Measurements from ENCODE around the gene NAGPA. TPM values are rescaled to one million over a fixed set of nuclear protein-coding genes. Genes with fewer than 3 reads are reported as not detected.
A peak's percentile ranks its signal among the peaks of the same experiment; 100 is the strongest.

NAGPA gene
- total and polyA plus RNA-seq, 2 of the 13 experiments (the other 11 are each of a cell fraction or from before 2014, with no cell fraction given) = 27.1 to 60.3 TPM

DNA sequence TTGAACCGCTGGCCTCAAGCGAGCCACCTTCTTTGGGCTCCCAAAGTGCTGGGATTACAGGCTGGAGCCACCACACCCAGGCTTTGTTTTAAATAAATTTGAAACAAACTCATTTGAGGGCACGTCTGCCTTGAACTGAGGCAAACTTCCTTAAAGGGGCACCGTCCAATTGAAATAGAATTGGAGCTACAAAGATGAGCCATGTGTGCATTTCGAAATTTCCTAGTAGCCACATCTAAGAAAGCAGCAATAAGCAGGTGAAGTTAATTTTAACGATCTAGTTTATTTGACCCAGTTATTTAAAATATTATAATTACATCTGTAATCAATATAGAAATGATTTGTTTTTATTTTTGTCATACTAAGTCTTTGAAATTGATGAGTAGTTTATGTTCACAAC is 32.8 kb upstream of the NAGPA start:
- no peaks in the 10 kb centered on the region for H3K79me2 ChIP-seq (ENCODE audit: insufficient read depth, low read length)

DNA sequence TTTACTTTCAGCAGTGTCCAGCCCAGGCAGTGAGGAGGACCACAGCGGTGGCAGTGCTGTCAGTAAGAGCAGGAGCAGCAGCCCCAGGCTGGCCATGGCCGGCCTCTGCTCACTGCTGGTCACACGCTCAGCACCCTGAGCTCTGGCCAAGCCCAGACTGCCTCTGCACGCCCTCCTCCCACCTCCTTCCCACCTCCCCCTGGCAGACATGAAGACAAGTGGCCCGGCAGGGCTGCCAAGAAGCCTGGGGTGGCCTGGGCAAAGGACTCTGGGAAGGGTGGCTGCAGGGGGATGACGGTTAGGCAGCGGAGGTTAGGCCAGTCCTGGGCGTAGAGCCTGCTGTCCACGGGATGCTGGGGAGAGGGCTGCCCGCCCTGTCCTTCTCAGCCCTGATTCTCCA is 32.1 kb upstream of the NAGPA start, which contains the start of gene C16orf89:
C16orf89 (minus strand) TSS at position 144 of the 400 bp plus-strand sequence; CDS start at position 96, 48 bp downstream.
- H3K79me2 ChIP-seq (ENCODE audit: insufficient read depth, low read length) = no peaks in the 10 kb centered on the region
- no peak for FAIRE-seq
- H3K4me1 ChIP-seq (ENCODE audit: insufficient read depth, low read length) = peaks cover 21% of the 10 kb centered on the region
- H3K27ac ChIP-seq (ENCODE audit: extremely low read length, insufficient read depth, low read length) = no peak within 1 kb of the TSS
- H3K9ac ChIP-seq (ENCODE audit: insufficient read depth, low read depth, low read length) = peak within 1 kb of the TSS; percentile 39
- peaks cover 0 to 21% of the 10 kb centered on the region in 2 experiments; a peak in 2 of 5 replicates for H3K27me3 ChIP-seq (ENCODE audit: control insufficient read depth in 1 of 2, insufficient read depth in 2 of 2, low read length in 2 of 2)
- no peaks in the 10 kb centered on the region for H3K36me3 ChIP-seq (replicated peaks in 1 of 2; ENCODE audit: control insufficient read depth in 1 of 2, insufficient read depth in 2 of 2, low read length in 2 of 2)
- peak; percentile 87 for ATAC-seq
- no peaks in the 10 kb centered on the region for H3K9me3 ChIP-seq (ENCODE audit: low read length)
- POLR2A ChIA-PET = interaction anchor here (0.6 to 1.1 kb wide), 2 partner anchors 14 to 32 kb away, joined by 3 to 4 read pairs; partner anchors contain the start of gene NAGPA
- H3K4me3 ChIP-seq (replicated peaks in 1 of 3; ENCODE audit: insufficient read depth in 1 of 3, low read depth in 2 of 3, low read length in 3 of 3) = peak within 1 kb of the TSS in 2 of 3 experiments; percentile 7 to 63; a peak in 2 of 6 replicates
- BruUV-seq (replicated peaks) = no TSS peak
- no peak for DNase-seq (ENCODE audit: low spot score)
- in situ Hi-C loops (cut with HindIII; ENCODE audit: extremely low pct_ligation_motif_present, low pct_unique_long_range_greater_than_20kb) = no loop called here
- H2AFZ ChIP-seq (ENCODE audit: low read length) = peak within 1 kb of the TSS; percentile 18
- WGBS (ENCODE audit: low lambda C conversion rate) = 20% methylated on average over 10 of the region's 10 CpGs
- H3K4me2 ChIP-seq (ENCODE audit: low read depth, low read length) = peak within 1 kb of the TSS; percentile 76
- CTCF ChIA-PET (ENCODE audit: low intra/inter-chr PET ratio, low total read pairs) = no interaction called here
- no peaks in the 10 kb centered on the region for H4K20me1 ChIP-seq (ENCODE audit: insufficient read depth, low read length)
- intact Hi-C loops (cut with micrococcal nuclease; ENCODE audit: unreplicated experiment) = no loop called here
- TF ChIP-seq AHR (CRISPR knock-in tag; IDR thresholded peaks at IDR 0.05) (0 out of 2 replicates have a peak, but pooled peaks have one; percentile 43), ZNF768 (CRISPR knock-in tag; IDR thresholded peaks at IDR 0.05) (peak; percentile 62; the same call in 1 of the 2 replicates), KDM2A (CRISPR knock-in tag; IDR thresholded peaks at IDR 0.05; ENCODE audit: borderline replicate concordance, low read depth) (0 out of 2 replicates have a peak, but pooled peaks have one; percentile 10), ARNTL (CRISPR knock-in tag; IDR thresholded peaks at IDR 0.05) (no peak)
- TF ChIP-seq, protein P1, sequence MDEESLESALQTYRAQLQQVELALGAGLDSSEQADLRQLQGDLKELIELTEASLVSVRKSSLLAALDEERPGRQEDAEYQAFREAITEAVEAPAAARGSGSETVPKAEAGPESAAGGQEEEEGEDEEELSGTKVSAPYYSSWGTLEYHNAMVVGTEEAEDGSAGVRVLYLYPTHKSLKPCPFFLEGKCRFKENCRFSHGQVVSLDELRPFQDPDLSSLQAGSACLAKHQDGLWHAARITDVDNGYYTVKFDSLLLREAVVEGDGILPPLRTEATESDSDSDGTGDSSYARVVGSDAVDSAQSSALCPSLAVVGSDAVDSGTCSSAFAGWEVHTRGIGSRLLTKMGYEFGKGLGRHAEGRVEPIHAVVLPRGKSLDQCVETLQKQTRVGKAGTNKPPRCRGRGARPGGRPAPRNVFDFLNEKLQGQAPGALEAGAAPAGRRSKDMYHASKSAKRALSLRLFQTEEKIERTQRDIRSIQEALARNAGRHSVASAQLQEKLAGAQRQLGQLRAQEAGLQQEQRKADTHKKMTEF (CRISPR knock-in tag; IDR thresholded peaks at IDR 0.05) = 0 out of 2 replicates have a peak, but pooled peaks have one; percentile 20
- TF ChIP-seq, protein P2, sequence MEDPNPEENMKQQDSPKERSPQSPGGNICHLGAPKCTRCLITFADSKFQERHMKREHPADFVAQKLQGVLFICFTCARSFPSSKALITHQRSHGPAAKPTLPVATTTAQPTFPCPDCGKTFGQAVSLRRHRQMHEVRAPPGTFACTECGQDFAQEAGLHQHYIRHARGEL (CRISPR knock-in tag; IDR thresholded peaks at IDR 0.05) = no peak
- TF ChIP-seq, protein P3, sequence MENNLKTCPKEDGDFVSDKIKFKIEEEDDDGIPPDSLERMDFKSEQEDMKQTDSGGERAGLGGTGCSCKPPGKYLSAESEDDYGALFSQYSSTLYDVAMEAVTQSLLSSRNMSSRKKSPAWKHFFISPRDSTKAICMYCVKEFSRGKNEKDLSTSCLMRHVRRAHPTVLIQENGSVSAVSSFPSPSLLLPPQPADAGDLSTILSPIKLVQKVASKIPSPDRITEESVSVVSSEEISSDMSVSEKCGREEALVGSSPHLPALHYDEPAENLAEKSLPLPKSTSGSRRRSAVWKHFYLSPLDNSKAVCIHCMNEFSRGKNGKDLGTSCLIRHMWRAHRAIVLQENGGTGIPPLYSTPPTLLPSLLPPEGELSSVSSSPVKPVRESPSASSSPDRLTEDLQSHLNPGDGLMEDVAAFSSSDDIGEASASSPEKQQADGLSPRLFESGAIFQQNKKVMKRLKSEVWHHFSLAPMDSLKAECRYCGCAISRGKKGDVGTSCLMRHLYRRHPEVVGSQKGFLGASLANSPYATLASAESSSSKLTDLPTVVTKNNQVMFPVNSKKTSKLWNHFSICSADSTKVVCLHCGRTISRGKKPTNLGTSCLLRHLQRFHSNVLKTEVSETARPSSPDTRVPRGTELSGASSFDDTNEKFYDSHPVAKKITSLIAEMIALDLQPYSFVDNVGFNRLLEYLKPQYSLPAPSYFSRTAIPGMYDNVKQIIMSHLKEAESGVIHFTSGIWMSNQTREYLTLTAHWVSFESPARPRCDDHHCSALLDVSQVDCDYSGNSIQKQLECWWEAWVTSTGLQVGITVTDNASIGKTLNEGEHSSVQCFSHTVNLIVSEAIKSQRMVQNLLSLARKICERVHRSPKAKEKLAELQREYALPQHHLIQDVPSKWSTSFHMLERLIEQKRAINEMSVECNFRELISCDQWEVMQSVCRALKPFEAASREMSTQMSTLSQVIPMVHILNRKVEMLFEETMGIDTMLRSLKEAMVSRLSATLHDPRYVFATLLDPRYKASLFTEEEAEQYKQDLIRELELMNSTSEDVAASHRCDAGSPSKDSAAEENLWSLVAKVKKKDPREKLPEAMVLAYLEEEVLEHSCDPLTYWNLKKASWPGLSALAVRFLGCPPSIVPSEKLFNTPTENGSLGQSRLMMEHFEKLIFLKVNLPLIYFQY (CRISPR knock-in tag; IDR thresholded peaks at IDR 0.05; ENCODE audit: borderline replicate concordance) = no peak

More for the DNA sequence above, 32.8 kb upstream of the NAGPA start:
- no peak overlapping the region for H2AFZ ChIP-seq (ENCODE audit: low read length)
- H3K27ac ChIP-seq (ENCODE audit: extremely low read length, insufficient read depth, low read length) = no peak overlapping the region
- H3K4me1 ChIP-seq (ENCODE audit: insufficient read depth, low read length) = peaks cover 28% of the 10 kb centered on the region
- ChIA-PET CTCF (ENCODE audit: low intra/inter-chr PET ratio, low total read pairs) (no interaction called here), POLR2A (no interaction called here)
- BruUV-seq (replicated peaks) = no TSS peak
- H3K9me3 ChIP-seq (ENCODE audit: low read length) = no peaks in the 10 kb centered on the region
- no peak overlapping the region for H3K9ac ChIP-seq (ENCODE audit: insufficient read depth, low read depth, low read length)
- no peaks in the 10 kb centered on the region for H4K20me1 ChIP-seq (ENCODE audit: insufficient read depth, low read length)
- DNase-seq (ENCODE audit: low spot score) (no peak), FAIRE-seq (no peak), ATAC-seq (no peak)
- peaks cover 0 to 21% of the 10 kb centered on the region in 2 experiments; a peak in 2 of 5 replicates for H3K27me3 ChIP-seq (ENCODE audit: control insufficient read depth in 1 of 2, insufficient read depth in 2 of 2, low read length in 2 of 2)
- no peaks in the 10 kb centered on the region for H3K36me3 ChIP-seq (replicated peaks in 1 of 2; ENCODE audit: control insufficient read depth in 1 of 2, insufficient read depth in 2 of 2, low read length in 2 of 2)
- WGBS (ENCODE audit: low lambda C conversion rate) = 47% methylated on average over 6 of the region's 6 CpGs
- intact Hi-C loops (cut with micrococcal nuclease; ENCODE audit: unreplicated experiment) (no loop called here), in situ Hi-C loops (cut with HindIII; ENCODE audit: extremely low pct_ligation_motif_present, low pct_unique_long_range_greater_than_20kb) (no loop called here)
- TF ChIP-seq, protein P4, sequence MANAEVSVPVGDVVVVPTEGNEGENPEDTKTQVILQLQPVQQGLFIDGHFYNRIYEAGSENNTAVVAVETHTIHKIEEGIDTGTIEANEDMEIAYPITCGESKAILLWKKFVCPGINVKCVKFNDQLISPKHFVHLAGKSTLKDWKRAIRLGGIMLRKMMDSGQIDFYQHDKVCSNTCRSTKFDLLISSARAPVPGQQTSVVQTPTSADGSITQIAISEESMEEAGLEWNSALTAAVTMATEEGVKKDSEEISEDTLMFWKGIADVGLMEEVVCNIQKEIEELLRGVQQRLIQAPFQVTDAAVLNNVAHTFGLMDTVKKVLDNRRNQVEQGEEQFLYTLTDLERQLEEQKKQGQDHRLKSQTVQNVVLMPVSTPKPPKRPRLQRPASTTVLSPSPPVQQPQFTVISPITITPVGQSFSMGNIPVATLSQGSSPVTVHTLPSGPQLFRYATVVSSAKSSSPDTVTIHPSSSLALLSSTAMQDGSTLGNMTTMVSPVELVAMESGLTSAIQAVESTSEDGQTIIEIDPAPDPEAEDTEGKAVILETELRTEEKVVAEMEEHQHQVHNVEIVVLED (CRISPR knock-in tag; IDR thresholded peaks at IDR 0.05; ENCODE audit: borderline replicate concordance) = peak; percentile 8; the same call in 1 of the 2 replicates
- TF ChIP-seq STAT5B (CRISPR knock-in tag; IDR thresholded peaks at IDR 0.05) = no peak
- TF ChIP-seq HMGA1 (CRISPR knock-in tag; conservative IDR thresholded peaks at IDR 0.05) = no peak
- 0 out of 2 replicates have a peak, but pooled peaks have one; percentile 15 for TF ChIP-seq RFXAP (CRISPR knock-in tag; IDR thresholded peaks at IDR 0.05; ENCODE audit: borderline replicate concordance)
- peak overlapping the region; percentile 76; the same call in 1 of the 2 replicates for H3K4me2 ChIP-seq (ENCODE audit: low read depth, low read length)
- no peak overlapping the region for H3K4me3 ChIP-seq (replicated peaks in 1 of 3; ENCODE audit: insufficient read depth in 1 of 3, low read depth in 2 of 3, low read length in 3 of 3)

Measured in HepG2 (cell line).